Activated CD4-positive, alpha-beta T cell treated with anti-CD3 and anti-CD28 coated beads, Interleukin-2, amount 10 ng/mL, durations not matched to agents 24 days and 14 days (primary cell): ENCODE measurements around the gene HIVEP2. TPM values are rescaled to one million over a fixed set of nuclear protein-coding genes. Genes with fewer than 3 reads are reported as not detected.

Experiments
- DNase-seq: peaks from one replicate; pipeline ENCODE4 v3.0.0; 2022
- H3K27ac Mint-ChIP-seq: one replicate; pipeline ENCODE4 v1.8.0; 2022; ENCODE audit warnings: mild to moderate bottlenecking, mixed read lengths
- H3K27me3 Mint-ChIP-seq: one replicate; pipeline ENCODE4 v1.8.0; 2022; ENCODE audit warnings: mixed read lengths
- H3K36me3 Mint-ChIP-seq: one replicate; pipeline ENCODE4 v1.8.0; 2022; ENCODE audit warnings: low read depth, mild to moderate bottlenecking, mixed read lengths
- H3K4me1 Mint-ChIP-seq: one replicate; pipeline ENCODE4 v1.8.0; 2021; ENCODE audit warnings: mixed read lengths
- H3K4me3 Mint-ChIP-seq: one replicate; pipeline ENCODE4 v1.8.0; 2022; ENCODE audit warnings: mild to moderate bottlenecking, moderate library complexity, mixed read lengths
- H3K9me3 Mint-ChIP-seq: one replicate; pipeline ENCODE4 v1.8.0; 2021; ENCODE audit warnings: mixed read lengths
- intact Hi-C: fragments of 100-400 bp; cut with micrococcal nuclease; formaldehyde crosslinking; loops from one replicate; pipeline ENCODE4 v1.15.1; 2023
- total RNA-seq: library from RNA; stranded (reverse); gene quantifications from 2 replicates; pipeline ENCODE4 v1.2.3, GENCODE V29; 2022

Gene HIVEP2
- total RNA-seq, 1 donor from 2014 or later, result 27.1 TPM

GRCh38 chr6:142758629-142759025 is 186.3 kb downstream of the HIVEP2 start:
- Mint-ChIP-seq H3K27ac (no peak overlapping the region), H3K36me3 (peaks cover 73% of the 10 kb centered on the region), H3K9me3 (no peaks in the 10 kb centered on the region), H3K4me3 (no peak overlapping the region), H3K27me3 (no peaks in the 10 kb centered on the region), H3K4me1 (peaks cover 19% of the 10 kb centered on the region)
- intact Hi-C loops, result no loop called here
- DNase-seq, result no peak

DNA sequence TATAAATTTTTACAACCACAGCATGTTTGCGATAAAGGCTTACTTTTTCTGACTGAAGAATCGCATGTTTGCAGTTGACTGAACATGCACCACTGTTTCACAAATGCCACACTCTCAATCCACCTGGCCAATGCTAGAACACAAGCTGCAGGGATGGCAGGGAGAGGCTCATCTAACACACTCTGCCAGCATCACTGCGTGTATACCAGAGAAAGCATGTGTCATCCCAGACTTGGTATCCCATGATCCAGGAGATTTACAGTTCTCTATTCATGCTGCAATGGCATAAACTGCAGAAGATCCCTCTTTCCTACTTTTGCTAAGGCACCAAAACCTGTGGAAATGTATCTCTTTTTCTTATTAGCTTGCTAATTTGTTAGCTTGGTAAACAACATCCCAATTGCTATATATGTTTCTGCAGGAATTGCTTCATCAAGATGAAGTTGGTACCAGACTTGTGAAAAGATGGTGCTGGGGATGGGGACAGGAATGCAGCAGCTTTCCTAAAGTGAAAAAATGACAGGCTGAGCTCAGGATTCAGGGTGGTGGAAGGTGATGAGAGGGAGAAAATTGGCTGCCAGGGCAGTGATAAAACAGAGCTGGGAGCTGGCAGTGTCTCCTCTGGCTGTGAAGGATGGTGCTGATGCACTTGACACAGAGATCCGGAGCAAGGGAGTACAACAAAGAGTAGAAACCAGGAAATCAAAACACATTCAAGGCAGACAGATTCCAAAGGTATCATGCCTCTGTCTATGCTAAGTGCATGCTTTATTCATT is 186.9 kb downstream of the HIVEP2 start:
- H3K27ac Mint-ChIP-seq, result peak overlapping the region; percentile 1
- intact Hi-C loops, result loop anchor here (2.0 kb wide), 1 partner anchor 63 kb away; no protein-coding TSS in a partner anchor
- peaks cover 19% of the 10 kb centered on the region for H3K4me1 Mint-ChIP-seq
- peaks cover 79% of the 10 kb centered on the region for H3K36me3 Mint-ChIP-seq
- H3K9me3 Mint-ChIP-seq, result no peaks in the 10 kb centered on the region
- no peak overlapping the region for H3K4me3 Mint-ChIP-seq
- H3K27me3 Mint-ChIP-seq, result no peaks in the 10 kb centered on the region
- DNase-seq, result no peak

DNA sequence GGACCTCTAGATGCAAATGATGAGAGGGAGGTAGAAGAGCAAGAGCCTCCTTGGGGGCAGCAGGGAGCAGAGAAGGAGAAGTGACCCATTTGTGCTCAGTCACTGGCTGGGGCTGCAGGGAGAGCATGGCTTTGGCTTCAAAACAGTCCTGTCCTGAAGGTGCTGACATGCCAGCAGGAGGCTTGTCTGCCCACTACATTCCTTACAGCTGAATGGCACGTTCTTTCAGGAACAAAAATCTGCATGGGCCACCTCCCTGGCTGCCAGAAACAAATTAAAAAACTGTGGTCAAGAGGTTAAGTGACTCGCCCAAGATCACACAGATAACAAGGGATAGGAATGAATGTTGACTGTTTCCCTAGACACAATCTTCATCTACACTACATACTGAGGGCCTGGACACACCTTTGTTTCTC is 188.8 kb downstream of the HIVEP2 start:
- intact Hi-C loops, result loop anchor here (2.0 kb wide), 1 partner anchor 65 kb away; no protein-coding TSS in a partner anchor
- H3K27me3 Mint-ChIP-seq, result no peaks in the 10 kb centered on the region
- no peak overlapping the region for H3K4me3 Mint-ChIP-seq
- peaks cover 74% of the 10 kb centered on the region for H3K36me3 Mint-ChIP-seq
- no peak for DNase-seq
- H3K4me1 Mint-ChIP-seq, result peaks cover 14% of the 10 kb centered on the region
- no peaks in the 10 kb centered on the region for H3K9me3 Mint-ChIP-seq
- no peak overlapping the region for H3K27ac Mint-ChIP-seq

DNA sequence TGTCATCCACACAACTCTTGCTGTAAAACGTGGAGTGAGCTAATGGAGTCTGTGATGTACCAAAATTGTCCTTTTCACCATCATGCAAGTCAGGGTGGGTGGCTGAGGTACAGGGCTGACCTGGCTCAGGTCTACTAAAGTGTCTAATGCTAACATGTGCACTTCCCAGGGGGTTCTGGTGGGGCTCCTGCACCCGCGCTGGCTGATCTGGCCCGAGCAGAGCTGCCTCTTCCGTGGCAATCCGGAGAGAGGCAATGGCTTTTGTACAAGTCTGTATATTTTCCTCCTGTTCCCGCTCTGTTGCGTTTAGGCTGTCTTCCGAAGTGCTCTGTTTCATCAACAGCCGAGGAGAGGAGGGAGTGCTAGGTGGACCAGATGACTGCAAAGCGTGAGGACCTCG is 191.8 kb downstream of the HIVEP2 start:
- Mint-ChIP-seq H3K4me1 (peaks cover 15% of the 10 kb centered on the region), H3K9me3 (no peaks in the 10 kb centered on the region), H3K27me3 (no peaks in the 10 kb centered on the region), H3K4me3 (no peak overlapping the region), H3K27ac (peak overlapping the region; percentile 7), H3K36me3 (peaks cover 49% of the 10 kb centered on the region)
- DNase-seq, result no peak
- intact Hi-C loops, result no loop called here

- H3K4me3 Mint-ChIP-seq, result no peak overlapping the region
- H3K36me3 Mint-ChIP-seq, result peaks cover 40% of the 10 kb centered on the region
- no peak for DNase-seq
- H3K9me3 Mint-ChIP-seq, result no peaks in the 10 kb centered on the region
- no peaks in the 10 kb centered on the region for H3K27me3 Mint-ChIP-seq
- peaks cover 12% of the 10 kb centered on the region for H3K4me1 Mint-ChIP-seq
- intact Hi-C loops, result no loop called here
- H3K27ac Mint-ChIP-seq, result no peak overlapping the region
Measured at GRCh38 chr6:142752348-142752747, 192.6 kb downstream of the HIVEP2 start.

- Mint-ChIP-seq H3K4me3 (no peak overlapping the region), H3K27ac (no peak overlapping the region), H3K36me3 (peaks cover 31% of the 10 kb centered on the region), H3K9me3 (no peaks in the 10 kb centered on the region), H3K4me1 (peaks cover 6% of the 10 kb centered on the region), H3K27me3 (no peaks in the 10 kb centered on the region)
- intact Hi-C loops, result no loop called here
- DNase-seq, result no peak
Measured at GRCh38 chr6:142751452-142751851, 193.5 kb downstream of the HIVEP2 start.

DNA sequence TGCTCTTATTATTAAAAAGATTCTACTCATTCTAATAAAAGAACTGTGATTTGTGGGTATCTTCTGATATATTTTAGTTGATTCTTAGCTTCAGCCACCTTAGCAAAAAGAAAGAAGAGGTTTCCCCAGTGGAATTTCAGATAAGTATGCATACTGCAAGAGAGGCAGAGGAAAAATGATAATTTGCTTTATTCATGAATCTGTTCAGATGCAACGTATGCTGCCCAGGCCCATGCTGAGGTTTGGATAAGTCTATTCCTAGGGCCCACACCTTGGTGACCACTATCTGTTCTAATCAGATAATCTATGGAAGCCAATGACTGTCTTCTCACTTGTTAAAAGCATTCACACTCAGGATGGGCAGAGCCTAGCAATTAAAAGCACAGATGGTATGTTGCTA is 194.0 kb downstream of the HIVEP2 start:
- Mint-ChIP-seq H3K4me3 (no peak overlapping the region), H3K9me3 (no peaks in the 10 kb centered on the region), H3K27ac (no peak overlapping the region), H3K27me3 (no peaks in the 10 kb centered on the region), H3K4me1 (peaks cover 3% of the 10 kb centered on the region), H3K36me3 (peaks cover 27% of the 10 kb centered on the region)
- no peak for DNase-seq
- intact Hi-C loops, result no loop called here

- intact Hi-C loops, result no loop called here
Measured at GRCh38 chr6:142749556-142749955, 195.4 kb downstream of the HIVEP2 start.

GRCh38 chr6:142746524-142746923 is 198.5 kb downstream of the HIVEP2 start:
- Mint-ChIP-seq H3K4me3 (no peak overlapping the region), H3K9me3 (no peaks in the 10 kb centered on the region), H3K36me3 (peaks cover 2% of the 10 kb centered on the region), H3K27ac (no peak overlapping the region), H3K27me3 (peaks cover 4% of the 10 kb centered on the region), H3K4me1 (peaks cover 2% of the 10 kb centered on the region)
- intact Hi-C loops, result no loop called here
- DNase-seq, result peak; percentile 76

More at GRCh38 chr6:142749556-142749955, 195.4 kb downstream of the HIVEP2 start:
- DNase-seq, result no peak
- Mint-ChIP-seq H3K9me3 (no peaks in the 10 kb centered on the region), H3K4me3 (no peak overlapping the region), H3K27me3 (peaks cover 2% of the 10 kb centered on the region), H3K36me3 (peaks cover 16% of the 10 kb centered on the region), H3K4me1 (peaks cover 2% of the 10 kb centered on the region), H3K27ac (no peak overlapping the region)

DNA sequence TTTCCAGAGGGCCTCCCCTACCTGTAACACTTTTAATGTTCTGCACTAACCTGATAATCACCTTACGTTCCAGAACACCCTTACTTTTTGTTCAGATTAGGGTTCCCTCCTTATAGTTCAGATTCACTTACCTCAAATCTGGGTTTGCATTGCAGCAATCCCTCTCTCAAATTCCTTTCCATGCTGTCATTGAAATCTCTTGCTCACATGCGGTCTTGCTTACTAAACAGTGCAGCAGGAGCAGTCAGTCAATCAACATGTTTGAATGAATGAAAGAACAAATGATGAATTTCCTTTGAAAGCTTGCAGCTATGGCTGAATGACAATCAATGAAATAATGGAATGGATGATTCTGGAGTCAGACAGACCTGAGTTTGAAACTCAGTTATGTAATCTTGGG is 200.1 kb downstream of the HIVEP2 start:
- H3K36me3 Mint-ChIP-seq, result no peaks in the 10 kb centered on the region

DNA sequence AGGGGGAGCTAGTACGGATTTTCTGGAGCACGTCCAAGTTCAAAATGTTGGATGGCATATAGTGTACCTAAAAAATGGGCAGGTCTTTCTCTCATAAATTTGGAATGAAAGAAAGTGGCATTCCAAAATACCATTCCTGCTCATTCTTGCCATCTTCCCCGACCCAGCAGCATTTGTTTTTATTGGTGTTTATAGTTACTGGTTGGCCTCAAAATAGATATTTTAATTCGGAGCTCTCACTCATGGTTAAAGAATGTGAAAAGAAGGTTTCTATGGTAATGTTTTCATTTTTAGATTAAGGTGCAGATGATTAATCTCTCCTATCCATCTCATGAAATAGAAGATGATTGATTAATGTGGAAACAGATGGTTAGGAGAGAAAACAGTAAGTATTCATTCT is 204.5 kb downstream of the HIVEP2 start:
- H3K4me1 Mint-ChIP-seq, result peaks cover 2% of the 10 kb centered on the region
- intact Hi-C loops, result no loop called here
- H3K9me3 Mint-ChIP-seq, result peaks cover 5% of the 10 kb centered on the region
- no peaks in the 10 kb centered on the region for H3K36me3 Mint-ChIP-seq
- peaks cover 4% of the 10 kb centered on the region for H3K27me3 Mint-ChIP-seq
- DNase-seq, result no peak
- no peak overlapping the region for H3K4me3 Mint-ChIP-seq
- no peak overlapping the region for H3K27ac Mint-ChIP-seq

More for the DNA sequence above, 200.1 kb downstream of the HIVEP2 start:
- Mint-ChIP-seq H3K27me3 (peaks cover 4% of the 10 kb centered on the region), H3K27ac (no peak overlapping the region), H3K9me3 (peaks cover 3% of the 10 kb centered on the region), H3K4me1 (no peaks in the 10 kb centered on the region), H3K4me3 (no peak overlapping the region)
- no peak for DNase-seq
- intact Hi-C loops, result no loop called here

- peaks cover 2% of the 10 kb centered on the region for H3K4me1 Mint-ChIP-seq
- no peaks in the 10 kb centered on the region for H3K27me3 Mint-ChIP-seq
- no peak for DNase-seq
- H3K36me3 Mint-ChIP-seq, result no peaks in the 10 kb centered on the region
- H3K4me3 Mint-ChIP-seq, result no peak overlapping the region
- no peak overlapping the region for H3K27ac Mint-ChIP-seq
- intact Hi-C loops, result no loop called here
- H3K9me3 Mint-ChIP-seq, result peaks cover 5% of the 10 kb centered on the region
Measured at GRCh38 chr6:142738731-142739130, 206.2 kb downstream of the HIVEP2 start.

GRCh38 chr6:142738035-142738396 is 207.0 kb downstream of the HIVEP2 start:
- Mint-ChIP-seq H3K27me3 (no peaks in the 10 kb centered on the region), H3K4me1 (peaks cover 2% of the 10 kb centered on the region), H3K36me3 (no peaks in the 10 kb centered on the region), H3K27ac (peak overlapping the region; percentile 43), H3K9me3 (peaks cover 5% of the 10 kb centered on the region), H3K4me3 (no peak overlapping the region)
- no peak for DNase-seq
- intact Hi-C loops, result no loop called here

DNA sequence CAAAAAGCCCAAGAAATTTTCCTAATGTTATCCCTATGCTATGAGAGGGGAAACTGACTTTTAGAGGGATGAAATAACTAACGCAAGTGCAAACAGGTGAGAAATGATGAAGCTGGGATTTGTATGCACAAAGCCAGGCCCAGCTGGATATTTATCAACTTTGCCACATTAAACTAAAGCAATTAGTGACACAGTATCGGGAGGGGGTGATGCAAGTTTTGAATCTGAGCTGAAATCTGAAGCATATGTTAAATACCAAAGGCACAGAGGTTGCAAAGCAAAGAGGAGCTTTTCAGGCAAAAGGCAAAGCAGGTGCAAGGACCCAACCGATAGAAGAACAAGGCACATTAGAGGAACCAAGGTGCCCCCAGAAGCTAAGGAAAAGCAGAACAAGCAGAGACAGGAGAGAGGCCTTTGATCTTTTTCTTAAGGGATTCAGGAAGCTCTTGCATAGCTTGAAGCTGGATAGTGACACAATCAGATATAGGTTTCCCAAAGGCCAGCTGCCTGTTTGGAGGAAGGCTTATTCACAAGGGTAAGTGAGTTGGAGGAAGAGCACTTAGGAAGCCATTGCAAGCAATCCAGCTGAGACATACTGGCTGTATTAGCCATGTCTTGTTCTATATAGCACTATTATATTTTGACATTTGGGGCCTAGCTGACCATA is 207.5 kb downstream of the HIVEP2 start:
- intact Hi-C loops, result no loop called here
- Mint-ChIP-seq H3K27ac (no peak overlapping the region), H3K9me3 (peaks cover 5% of the 10 kb centered on the region), H3K27me3 (no peaks in the 10 kb centered on the region), H3K36me3 (no peaks in the 10 kb centered on the region), H3K4me3 (no peak overlapping the region), H3K4me1 (peaks cover 4% of the 10 kb centered on the region)
- no peak for DNase-seq
